ENCODE results near the gene MT1E.
"Not testable (repeated sequence)": the region's sequence is repeated elsewhere in the genome, so short reads cannot be mapped to it uniquely, and the experiment has no call there.

MT1E gene

GRCh38 chr16:56625140-56625942, at the start of gene MT1E:
MT1E (plus strand) TSS chr16:56625781; CDS start chr16:56625852, 71 bp downstream.
- FAIRE-seq: no peak

DNA sequence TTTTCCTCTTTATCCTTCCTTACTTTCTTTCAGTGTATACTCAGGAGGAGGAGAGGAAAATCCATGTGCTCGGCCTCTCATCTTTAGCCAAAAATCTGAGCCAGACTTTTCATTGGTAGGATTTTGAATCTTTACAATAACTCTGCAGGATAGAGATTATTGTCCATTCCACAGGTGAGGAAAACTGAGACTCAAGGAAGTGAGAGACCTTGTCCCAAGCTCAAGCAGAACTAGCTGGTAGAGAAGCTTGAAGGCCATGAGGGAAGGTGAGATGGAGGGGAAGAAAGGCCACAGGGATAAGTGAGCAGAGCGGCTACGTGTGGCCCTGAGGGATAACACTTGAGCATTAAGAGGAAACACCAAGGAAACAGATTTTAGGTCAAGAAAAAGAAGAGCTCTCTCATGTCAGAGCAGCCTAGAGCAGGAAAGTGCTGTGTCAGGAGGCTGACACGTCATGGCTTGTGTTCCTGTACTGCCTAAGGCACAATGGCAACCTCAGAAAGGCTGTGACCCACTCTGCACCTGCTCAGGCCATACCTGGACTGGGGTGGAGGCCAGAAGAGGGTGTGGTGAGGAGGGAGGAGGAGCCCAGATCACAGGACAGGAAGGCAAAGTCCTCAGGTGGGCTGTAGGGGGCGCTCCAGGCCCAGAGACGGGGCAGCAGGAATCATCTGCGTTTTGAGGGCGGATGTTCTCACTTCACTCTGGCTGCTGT, 48.8 kb upstream of the MT1E start:
- no peak for FAIRE-seq

DNA sequence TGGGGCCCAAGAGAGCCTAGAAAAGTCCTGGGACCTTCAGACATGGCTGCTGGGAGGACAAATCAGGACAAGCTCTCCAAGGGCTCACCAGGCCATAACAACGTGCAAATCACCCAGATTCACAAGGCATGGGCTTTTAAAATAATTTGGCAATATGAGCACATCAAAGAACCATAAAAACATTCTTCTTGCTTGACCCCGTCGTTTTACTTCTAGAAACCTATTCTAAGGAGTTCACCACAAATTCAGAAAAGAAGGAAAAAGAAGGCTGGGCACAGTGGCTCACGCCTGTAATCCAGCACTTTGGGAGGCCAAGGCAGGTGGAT, 48.3 kb upstream of the MT1E start:
- FAIRE-seq: no peak

GRCh38 chr16:56580391-56581048, 45.1 kb upstream of the MT1E start:
- no peak for FAIRE-seq

DNA sequence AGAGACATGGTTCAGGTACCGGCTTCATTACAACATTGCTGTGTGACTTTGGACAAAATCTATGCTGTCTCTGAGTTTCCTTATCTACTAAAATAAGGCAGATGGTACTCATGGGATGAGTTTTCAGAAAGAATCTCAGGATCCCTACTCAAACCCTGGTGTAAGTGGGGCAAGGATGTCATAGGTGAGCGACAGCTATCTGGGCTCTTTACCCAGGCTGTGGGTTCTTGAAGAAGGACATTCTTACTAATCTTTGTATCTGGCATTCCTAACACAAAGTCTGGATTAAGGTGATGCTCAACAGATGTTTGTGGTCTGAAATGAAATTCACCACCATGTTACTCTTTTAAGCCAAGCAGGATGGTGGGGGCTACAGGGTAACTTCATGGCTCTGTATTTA, 42.7 kb upstream of the MT1E start:
- FAIRE-seq: not testable (repeated sequence)

DNA sequence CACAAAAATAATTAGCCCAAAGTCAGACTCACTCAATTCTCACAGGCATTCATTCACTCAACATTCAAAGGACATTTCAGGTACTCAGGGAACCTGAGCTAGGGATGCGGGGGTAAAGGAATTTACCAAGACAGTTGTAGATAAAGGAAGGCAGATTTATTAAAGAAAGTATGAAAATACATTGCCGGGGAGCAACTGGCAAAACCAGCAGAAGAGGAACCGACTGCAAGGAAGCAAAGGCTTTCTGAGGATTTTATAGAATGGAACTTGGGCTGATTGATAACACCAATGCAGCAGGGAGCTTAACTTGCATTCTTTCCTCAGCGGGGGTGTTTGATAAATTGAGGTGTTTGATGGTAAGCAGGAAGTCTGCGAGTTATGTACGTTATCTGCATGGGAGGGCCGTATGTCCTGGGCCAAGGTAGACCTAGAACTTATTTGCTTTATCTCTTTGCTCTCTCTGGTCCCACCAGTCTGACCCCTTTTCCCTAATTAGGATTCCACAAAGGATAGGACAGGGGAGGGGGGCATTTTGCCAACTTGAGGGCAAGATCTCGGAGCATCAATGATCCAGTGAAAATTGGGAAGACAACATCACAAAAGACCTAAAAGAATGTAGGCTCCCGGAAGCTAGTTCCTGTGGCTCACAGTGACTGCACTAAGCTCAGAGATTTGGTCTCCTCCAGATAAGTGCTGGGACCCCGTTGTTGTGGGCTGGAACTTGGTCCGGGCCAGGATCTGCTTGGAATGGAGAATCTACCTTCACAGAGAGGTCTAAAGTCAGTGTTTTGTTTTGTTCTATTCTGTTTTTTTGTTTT, 42.0 kb upstream of the MT1E start:
- no peak for FAIRE-seq

DNA sequence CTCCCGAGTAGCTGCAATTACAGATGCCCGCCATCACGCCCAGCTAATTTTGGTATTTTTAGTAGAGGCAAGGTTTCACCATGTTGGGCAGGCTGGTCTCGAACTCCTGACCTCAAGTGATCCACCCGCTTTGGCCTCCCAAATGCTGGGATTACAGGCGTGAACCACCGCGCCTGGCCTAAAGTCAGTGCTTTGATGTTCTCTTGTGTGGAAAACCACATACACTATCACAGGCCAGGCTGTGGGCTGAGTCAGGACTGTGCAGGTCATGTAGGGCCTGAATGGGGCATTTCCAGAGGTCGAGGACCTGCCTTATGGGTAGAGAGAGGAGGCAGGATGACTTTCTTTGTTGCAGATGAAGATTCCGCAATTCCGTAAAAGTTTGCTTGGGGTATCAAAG, 41.3 kb upstream of the MT1E start:
- FAIRE-seq: no peak

GRCh38 chr16:56588781-56589140, 36.8 kb upstream of the MT1E start:
- no peak for FAIRE-seq

GRCh38 chr16:56589141-56590039, 36.2 kb upstream of the MT1E start, which contains the start of gene MT3:
MT3 (plus strand) TSS chr16:56589528; CDS start chr16:56589591, 63 bp downstream.
- FAIRE-seq: no peak

DNA sequence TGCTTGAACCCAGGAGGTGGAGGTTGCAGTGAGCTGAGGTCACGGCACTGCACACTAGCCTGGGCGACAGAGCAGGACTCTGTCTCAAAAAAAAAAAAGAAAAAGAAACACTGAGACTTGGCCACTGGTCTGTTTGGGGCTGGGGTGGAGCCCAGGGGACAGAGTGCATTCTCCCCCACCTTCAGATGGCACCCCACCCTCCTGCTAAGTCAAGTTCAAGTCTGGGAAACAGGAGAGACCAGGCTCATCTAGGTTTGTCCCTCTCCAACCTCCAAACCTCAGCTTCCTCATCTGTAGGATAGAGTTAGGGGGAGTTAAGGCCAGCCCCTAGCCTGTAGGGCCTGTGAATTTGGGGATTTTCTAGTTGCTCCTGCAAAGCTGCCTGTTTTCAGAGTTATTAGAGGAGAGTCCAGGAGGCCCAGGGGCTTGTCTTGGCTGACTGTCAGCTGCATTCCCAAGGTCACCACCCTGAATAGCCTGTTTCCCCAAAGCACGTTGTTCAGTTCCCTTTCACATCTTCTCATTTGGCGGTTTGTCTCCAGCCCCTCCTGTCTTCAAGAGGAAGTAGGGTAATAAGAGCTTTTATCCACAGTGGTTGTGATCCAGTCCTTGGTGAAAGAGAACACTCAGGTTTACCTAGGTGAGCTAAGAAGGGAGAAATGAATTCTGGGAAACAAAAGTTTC, 34.1 kb upstream of the MT1E start:
- no peak for FAIRE-seq

DNA sequence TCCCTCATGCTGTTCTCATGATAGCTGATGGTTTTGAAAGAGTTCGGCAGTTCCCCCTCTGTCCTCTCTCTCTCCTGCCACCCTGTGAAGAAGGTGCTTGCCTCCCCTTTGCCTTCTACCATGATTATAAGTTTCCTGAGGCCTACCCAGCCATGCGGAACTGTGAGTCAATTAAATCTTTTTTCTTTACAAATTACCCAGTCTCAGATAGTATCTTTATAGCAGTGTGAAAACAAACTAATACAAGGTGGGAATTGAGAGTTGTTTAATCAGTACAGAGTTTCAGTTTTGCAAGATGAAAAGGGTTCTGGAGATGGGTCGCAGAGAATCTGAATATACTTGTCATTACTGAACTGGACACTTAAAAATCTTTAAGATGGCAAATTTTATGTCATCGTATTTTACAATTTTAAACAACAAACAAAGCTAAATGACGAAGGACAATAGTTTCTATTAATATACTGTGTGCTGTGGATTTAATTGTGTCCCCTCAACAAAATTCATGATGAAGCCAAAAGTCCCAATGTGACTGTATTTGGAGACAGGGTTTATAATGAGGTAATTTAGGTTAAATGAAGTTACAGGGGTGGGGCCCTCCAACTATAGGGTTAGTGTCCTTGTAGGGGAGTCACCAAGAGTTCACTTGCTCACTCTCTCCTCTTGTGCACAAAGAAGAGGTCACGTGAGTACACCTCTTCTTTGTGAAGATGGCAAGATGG, 31.8 kb upstream of the MT1E start:
- FAIRE-seq: no peak

- no peak for FAIRE-seq
These were observed 31.3 kb upstream of the MT1E start for GRCh38 chr16:56594292-56594619.

DNA sequence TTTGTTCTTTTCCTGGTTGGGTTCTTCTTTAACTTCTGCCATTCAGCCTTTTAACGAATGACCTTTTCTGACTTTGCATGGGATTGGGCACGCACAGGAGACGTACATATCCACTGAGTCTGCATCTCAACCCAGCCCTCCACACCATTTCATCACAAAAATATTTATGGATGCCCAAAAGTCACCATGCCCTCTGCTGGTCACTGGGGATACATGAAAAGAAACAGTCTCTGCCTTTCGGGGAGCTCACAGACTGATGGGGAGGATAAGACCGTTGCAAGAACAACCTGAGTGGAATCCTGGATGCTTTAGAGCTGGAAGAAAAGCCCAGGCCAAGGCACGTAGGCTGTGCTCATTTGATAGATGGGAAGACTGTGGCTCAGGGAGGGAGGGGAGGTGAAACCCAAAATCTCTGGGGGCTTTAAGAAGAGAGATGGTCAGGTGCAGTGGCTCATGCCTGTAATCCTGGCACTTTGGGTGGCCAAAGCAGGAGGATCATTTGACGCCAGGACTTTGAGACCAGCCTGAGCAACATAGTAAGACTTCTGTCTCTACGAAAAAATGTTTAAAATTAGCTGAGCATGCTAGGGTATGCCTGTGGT, 25.1 kb upstream of the MT1E start:
- FAIRE-seq: no peak

DNA sequence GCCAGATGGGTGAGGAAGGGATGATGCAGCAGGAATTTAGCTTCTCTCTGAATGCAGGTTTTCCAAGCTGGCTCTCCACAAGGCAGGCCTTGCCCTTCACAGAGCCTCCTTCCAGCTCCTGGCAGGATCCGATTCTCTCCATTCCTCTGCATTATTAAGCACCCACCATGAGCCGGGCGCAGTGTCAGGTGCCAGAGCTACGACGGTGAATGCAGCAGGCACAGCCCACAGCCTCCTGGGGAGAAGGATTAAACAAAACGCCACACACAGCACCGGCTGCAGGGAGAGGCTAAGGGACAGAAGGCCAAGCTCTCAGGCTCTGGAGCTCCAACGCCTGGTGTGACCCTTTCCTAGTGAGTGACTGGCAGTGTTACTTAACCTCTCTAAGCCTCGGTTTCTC, 24.3 kb upstream of the MT1E start:
- no peak for FAIRE-seq

DNA sequence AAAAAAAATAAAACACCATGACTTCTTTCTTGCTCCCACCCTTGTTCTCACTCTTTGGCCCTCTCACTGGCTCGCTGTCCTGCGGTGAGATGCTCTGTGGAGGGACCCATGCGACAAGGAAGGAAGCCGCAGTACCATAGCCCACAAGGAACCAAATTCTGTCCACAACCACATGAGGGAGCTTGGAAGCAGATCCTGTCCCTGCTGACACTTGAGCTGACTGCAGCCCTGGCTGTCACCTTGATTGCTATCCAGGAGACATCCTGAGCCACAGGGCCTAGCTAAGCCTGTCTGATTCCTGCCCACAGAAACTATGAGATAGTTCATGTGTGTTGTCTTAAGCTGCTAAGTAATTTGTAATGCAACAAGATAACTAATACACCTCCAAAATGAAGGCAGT, 22.0 kb upstream of the MT1E start:
- FAIRE-seq: no peak

GRCh38 chr16:56604966-56605365, 20.6 kb upstream of the MT1E start:
- FAIRE-seq: no peak

DNA sequence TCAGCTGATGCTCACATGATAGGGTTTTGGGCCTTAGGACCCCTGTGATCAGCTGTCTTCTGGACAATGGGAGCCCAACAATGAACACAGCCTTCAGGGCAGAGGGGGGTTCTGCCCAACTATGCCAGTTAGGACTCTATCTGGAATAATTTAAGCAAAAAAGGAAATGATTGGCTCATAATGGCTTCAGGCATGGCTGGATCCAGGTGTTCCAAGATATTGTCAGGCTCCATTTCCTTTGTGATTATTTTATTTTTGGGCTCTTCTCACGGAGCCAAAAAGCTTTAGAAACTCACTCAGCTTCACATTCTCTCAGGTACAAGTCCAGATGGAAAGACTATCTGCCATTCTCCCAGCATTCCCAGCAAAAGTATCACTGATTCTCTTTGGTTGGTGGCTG, 20.1 kb upstream of the MT1E start:
- no peak for FAIRE-seq

- no peak for FAIRE-seq
These were observed 19.5 kb upstream of the MT1E start for GRCh38 chr16:56606071-56606475.

GRCh38 chr16:56606476-56607108, 19.0 kb upstream of the MT1E start:
- no peak for FAIRE-seq

- no peak for FAIRE-seq
These were observed 18.4 kb upstream of the MT1E start for GRCh38 chr16:56607109-56607618.
